Activated CD8-positive, alpha-beta memory T cell treated with anti-CD3 and anti-CD28 coated beads for 36 hours (primary cell): Measurements from ENCODE around the gene SLC41A3. TPM values are rescaled to one million over a fixed set of nuclear protein-coding genes. Genes with fewer than 3 reads are reported as not detected.

Experiments
- CTCF ChIA-PET: fragments of 350-600 bp; sonication (Branson Sonifier 250); formaldehyde crosslinking; loops from one replicate; lab custom pipeline; 2021; ENCODE audit warnings: antibody characterized with exemption; lab: Charles Lee
- POLR2A ChIA-PET: fragments of 350-600 bp; sonication (Branson Sonifier 250); formaldehyde crosslinking; loops from one replicate; lab custom pipeline; 2021; ENCODE audit warnings: antibody characterized with exemption; lab: Charles Lee
- total RNA-seq, 2 experiments: library from RNA; stranded (reverse); gene quantifications; one replicate each; pipeline ENCODE4 v1.2.3, GENCODE V29; 2021

Gene SLC41A3
- total RNA-seq = 10 to 100 TPM; 27.8 to 29.1 TPM

DNA sequence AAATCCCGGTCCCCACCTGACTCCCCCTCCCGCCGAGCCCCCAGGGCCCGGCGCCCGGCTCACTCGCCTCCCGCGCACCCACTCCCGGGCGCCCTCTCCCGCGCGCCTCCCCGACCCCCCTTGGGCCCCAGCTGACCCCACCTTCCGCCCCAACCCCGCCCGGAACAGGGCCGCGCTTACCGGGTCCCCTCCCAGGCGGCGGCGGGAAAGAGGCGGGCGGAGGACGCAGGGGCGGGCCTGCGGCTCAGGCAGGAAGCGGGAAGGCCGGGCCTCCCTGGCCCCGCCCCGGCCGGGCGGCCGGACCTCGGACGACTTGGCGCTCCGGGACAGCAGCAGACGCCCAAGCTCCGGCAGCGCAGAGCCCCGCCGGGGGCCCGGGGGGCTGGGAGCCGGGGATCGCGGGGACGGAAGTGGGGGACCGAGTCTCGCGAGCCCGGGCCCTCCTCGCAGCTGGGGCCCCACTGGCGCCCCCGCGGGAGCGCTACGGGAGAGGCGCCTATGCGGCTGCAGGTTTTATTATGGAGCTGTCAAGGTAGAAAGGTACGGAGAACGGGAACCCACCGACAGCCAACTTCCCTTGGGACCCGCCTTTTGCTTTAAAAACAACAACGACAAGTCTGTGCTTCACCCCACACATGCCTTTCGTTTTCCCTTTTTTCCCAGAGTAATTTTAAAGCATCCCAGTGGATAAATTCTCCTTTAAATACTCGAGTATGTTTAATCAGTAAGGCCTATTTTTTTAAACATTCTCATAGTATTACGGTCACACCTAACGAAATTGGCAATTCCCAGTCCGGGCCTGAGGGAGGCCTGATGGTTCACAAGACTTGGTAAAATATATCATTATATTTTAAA, at the start of gene SLC41A3:
Gene SLC41A3 (minus strand): TSS at position 212 of the 855 bp plus-strand sequence. CDS start 15,905 bp downstream, outside the sequence.
- CTCF ChIA-PET = no interaction called here
- POLR2A ChIA-PET = interaction anchor here (1.4 kb wide), 1 partner anchor 168 kb away, joined by 5 read pairs; no protein-coding TSS in a partner anchor

DNA sequence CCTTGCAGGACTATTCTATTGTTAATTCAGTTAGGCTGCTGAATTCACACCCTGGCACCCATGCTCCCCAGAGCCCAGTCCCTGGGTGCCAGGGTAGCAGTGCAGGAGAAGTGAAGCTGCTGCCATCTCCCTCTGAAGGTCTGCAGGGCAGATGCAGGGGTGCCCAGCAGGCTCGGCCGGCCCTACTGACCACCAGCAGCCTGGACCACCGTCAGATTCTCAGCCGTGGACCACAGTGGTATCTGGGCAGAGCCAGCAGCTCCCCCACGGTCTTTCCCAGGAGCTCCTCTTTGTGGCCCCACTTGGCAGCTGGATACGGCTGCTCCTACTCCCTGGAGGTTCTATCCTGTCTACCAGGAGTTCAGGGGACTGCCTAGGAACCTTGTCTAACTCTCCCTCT, 49.7 kb upstream of the SLC41A3 start:
- POLR2A ChIA-PET = no interaction called here

DNA sequence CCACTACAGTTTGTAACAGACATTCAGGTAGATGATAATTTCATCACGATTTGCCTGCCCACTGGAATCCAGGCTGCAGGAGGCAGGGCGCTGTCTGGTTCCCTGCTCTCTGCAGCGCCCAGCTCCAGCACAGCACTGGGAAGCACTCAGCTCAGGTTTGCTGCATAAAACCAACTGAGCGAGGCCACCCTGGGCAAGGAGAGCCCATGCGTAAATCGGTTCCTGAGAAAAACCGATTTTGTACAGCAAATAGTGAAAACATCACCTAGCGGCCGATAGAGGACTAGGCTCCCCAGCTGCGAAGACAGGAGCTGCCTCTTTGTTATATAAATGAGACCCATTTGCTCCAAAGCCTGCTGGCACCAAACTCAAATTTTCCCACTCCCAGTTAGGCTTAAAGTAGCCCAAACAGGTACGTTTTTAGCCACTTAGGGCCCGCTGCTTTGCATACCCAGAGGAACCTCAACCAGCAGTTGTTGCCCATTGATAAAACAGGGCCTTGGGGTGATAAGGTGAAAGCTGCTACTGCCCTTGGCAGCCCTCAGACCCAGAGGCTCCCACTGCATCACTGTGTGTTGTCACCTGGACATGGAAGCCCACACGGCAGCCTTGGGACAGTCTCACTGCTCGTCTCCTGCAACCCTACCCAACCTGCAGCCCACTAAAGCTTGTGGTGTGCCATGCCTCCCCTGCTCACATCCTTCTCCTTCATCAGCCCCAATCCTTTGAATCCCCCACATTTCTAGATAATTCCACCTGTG, 49.0 kb upstream of the SLC41A3 start:
- ChIA-PET CTCF (interaction anchor here (3.8 kb wide), 1 partner anchor 66 kb away, joined by 19 read pairs; no protein-coding TSS in a partner anchor), POLR2A (no interaction called here)

More for the DNA sequence above, 49.7 kb upstream of the SLC41A3 start:
- CTCF ChIA-PET = interaction anchor here (0.6 to 3.8 kb wide), 6 partner anchors 13 to 1415 kb away, joined by 3 to 19 read pairs (median 4); no protein-coding TSS in a partner anchor

DNA sequence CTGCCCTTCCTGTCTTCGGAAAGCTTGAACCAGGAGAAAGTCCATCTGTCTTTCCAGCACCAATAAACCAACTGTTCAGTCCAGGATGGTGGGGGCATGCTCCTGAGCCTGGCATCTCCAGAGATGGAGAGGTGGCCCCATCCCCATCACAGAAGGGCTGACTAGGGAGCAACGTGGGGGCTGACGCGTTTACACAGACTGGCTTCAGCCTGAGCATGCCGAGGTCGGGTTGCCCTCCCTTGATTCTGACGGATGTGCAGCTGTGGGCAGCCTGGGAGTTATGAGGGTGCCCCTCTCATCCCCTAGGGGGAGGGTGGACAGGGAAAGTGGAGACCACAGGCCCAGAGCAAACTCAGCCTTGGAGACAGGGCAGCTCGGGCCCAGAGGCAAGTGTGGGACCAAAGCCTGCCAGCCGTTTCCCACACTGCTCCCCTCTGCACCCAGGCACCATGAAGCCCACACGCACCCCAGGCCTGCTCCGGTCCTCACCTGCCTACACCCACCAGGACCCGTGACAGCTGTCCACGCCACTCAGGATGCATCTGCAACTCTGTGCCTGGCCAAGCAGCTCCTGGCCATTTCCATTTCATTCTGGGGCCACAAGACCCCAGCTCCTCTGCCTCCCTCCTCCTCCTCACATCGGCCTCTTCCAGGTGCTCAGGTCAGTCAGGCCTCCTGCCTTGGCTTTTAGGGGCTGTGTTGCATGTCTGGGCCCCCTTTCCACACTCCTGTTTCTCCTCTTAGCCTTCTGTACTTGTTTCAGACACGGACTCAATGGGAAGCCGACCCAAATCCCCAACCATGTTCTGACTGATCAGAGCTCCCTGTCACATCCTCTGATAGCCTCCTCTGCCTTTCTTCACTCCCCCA, 48.2 kb upstream of the SLC41A3 start:
- CTCF ChIA-PET = interaction anchor here (0.6 to 3.8 kb wide), 2 partner anchors 44 to 67 kb away, joined by 3 to 19 read pairs; no protein-coding TSS in a partner anchor
- POLR2A ChIA-PET = no interaction called here

DNA sequence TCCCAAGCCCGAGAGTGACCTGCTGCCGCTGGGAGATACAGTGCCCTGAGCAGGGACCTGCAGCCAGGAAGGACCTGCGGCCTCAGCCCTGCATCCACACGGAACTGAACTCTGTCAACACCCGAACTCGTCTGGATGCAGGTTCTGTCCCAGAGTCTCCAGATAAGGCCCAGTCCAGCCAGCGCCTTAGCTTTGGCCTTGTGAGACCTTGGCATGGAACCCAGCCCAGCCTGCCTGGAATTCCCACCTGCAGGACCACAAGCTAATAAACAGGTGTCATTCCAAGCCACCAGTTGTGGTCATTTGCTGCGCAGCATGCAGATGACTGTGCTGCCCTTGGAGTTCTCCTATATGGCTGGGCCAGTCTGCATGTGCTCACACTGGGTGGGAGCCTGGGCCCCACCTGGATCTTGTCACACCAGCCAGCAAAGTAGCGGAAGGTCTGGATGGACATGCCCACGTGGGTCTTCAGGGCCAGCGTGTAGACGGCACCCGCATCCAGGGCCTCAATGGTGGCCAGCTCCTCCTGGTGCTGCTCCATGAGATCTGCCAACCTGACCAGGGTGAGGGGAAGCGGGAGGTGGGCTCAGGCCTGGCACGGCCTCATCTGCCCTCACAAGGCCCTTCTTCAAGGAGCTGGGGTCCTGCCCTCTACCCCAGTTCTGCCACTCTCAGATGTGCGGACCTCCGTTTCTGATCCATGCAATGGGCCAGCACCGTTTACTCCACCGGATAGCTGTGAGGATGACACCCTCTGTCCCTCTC, 47.2 kb upstream of the SLC41A3 start:
- ChIA-PET CTCF (interaction anchor here (0.6 to 3.8 kb wide), 2 partner anchors 43 to 68 kb away, joined by 3 to 19 read pairs; no protein-coding TSS in a partner anchor), POLR2A (no interaction called here)

DNA sequence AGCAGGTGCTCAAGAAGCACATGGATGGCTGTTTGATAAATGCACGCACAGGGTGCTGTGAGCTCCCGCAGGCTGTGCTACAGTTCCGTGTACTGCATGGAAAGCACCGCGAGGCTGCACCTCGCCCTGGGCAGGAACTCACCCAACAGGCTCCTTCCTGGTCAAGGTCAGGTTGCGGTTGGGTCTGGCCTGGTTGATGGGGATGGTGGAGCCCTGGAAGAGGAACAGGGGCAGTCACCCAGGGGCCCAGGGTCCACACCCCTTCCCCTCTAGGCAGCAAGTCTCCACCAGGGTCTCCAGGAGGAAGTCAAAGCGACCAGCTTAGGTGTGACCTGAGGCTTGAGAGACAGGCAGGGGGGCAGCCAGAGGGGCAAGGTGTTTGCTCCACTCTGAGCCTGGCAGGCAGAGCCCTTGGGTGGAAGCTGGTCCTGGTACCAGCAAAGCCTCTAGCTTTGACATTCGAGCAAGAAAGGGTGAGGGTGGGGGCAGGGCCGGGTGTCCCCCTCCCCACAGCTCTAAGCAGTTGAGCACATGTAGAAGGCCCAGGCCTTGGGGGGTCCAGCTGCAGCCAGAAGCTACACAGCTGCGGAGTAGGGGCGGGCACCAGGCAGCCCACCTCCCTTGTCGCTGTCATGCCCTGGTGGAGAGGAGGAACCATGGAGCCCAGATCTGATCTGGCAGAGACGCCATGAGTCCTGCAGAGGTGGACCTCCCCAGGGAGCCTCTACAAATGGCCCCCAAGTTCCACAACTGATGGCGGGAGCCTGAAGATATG, 46.3 kb upstream of the SLC41A3 start:
- CTCF ChIA-PET = no interaction called here

GRCh38 chr3:126129398-126129891, 45.5 kb upstream of the SLC41A3 start:
- POLR2A ChIA-PET = no interaction called here
- CTCF ChIA-PET = no interaction called here

More for the DNA sequence above, 46.3 kb upstream of the SLC41A3 start:
- POLR2A ChIA-PET = no interaction called here

DNA sequence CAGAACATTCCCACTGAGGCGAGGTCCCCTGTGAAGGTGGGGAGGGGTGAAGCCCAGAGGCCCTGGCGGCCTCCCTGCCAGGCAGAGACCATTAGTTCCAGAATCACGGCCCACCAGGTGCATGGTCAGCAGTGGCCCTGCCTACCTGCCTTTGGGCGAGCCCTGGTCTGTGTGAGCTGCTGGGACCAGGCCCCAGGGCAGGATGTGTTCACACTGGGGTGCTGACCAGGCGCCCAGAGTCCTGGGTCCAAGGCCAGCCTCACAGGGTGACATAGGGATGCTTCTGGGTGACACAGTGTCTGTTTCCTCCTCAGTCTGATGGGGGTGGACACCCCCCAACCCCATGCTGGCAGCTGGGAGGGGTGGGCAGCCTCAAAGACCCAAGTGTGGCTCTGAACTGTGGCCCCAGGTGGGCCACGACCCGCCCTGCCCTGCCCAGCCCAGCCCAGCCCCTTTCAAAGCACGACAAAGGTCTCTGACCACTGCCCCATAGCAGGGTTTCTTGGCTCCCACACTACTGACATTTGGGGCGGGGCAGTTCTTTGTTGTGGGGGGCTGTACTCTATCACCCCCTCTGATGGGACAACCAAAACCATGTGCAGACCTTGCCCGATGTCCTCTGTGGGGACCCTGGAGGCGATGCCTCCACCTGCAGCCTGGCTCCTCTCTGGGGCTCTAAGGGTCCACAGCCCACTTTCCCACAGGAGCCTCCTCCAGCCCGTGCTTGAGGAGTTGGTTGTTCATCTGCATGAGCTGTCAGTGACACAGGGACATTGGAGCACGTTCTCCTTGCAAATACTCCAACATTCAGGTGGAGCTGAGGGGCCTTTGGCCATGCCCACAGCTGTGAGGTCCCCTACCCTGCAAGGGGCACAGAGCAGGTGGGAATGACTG, 44.8 kb upstream of the SLC41A3 start:
- ChIA-PET POLR2A (no interaction called here), CTCF (no interaction called here)

- CTCF ChIA-PET = no interaction called here
- POLR2A ChIA-PET = no interaction called here
These were observed 44.0 kb upstream of the SLC41A3 start for GRCh38 chr3:126127904-126128303.

DNA sequence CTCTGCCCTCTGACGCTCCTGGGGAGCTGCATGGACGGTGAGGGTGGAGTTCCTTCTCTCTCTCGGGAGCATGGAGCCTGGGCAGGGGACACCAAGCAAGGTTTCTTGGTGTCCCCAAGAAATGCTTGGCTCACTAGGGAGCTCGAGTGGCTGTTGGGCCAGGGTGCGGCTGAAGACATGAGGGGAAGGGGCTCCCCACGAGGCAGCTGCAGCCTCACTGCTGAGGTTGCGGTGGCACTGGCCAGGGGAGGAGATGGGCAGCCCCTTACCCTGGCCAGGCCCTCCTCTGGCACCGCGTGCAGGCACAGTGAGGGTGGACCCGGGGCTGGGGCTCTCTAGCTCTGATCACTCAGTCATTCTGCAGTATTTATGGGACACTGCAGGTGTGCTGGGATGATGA, 43.5 kb upstream of the SLC41A3 start:
- ChIA-PET CTCF (no interaction called here), POLR2A (no interaction called here)

GRCh38 chr3:126126811-126127431, 43.0 kb upstream of the SLC41A3 start:
- POLR2A ChIA-PET = no interaction called here
- CTCF ChIA-PET = no interaction called here

DNA sequence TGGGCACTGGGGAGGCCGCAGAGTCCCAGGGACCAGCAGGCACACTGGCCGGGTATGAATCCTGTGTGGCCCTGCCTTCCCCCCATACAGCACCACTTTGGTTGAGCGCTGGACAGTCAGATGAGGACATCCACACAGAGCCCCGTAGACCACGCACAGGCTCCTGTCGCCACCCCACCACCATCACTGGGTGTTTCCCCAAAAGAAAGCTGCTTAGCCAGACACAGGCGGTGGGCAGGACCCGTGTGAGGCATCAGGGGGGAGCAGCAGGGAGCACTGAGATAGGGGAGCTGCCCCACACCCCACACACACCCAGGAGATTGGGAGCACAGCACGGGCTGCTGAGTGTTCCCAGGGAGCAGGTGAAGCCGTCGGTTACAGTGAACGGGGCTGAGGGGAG, 42.4 kb upstream of the SLC41A3 start:
- CTCF ChIA-PET = interaction anchor here (0.9 kb wide), 1 partner anchor 11 kb away, joined by 3 read pairs; no protein-coding TSS in a partner anchor
- POLR2A ChIA-PET = no interaction called here

DNA sequence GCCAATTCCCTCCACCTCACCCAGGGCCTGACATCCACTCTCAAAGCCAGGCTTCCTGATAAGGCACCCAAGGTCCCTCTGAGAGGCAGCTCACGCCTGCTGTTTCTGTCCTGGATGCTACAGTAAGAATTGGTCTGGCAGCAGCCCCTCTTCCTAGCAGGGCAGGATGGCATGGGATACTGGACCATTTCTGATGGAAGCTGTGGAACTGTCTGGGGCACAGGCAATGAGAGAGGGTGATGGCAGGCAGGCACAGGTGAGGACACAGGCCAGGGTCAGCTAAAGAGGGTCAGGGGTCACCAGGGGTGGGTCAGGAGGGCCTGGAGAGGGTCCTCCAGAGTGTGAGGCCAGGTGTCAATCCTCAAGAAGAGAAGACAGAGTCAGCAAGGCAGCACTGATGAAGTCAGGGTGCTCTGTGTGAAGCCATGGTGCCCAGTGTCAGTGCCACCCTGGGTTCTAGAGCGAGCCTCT, 41.9 kb upstream of the SLC41A3 start:
- POLR2A ChIA-PET = no interaction called here
- CTCF ChIA-PET = interaction anchor here (0.9 kb wide), 1 partner anchor 12 kb away, joined by 3 read pairs; no protein-coding TSS in a partner anchor

- POLR2A ChIA-PET = no interaction called here
- CTCF ChIA-PET = interaction anchor here (0.9 kb wide), 1 partner anchor 12 kb away, joined by 3 read pairs; no protein-coding TSS in a partner anchor
These were observed 41.4 kb upstream of the SLC41A3 start for GRCh38 chr3:126125341-126125740.

GRCh38 chr3:126124896-126125295, 41.0 kb upstream of the SLC41A3 start:
- ChIA-PET POLR2A (no interaction called here), CTCF (no interaction called here)
